Endothelial cell of umbilical vein (primary cell): Measurements from ENCODE around the gene UROC1. TPM values are rescaled to one million over a fixed set of nuclear protein-coding genes. Genes with fewer than 3 reads are reported as not detected.

Source experiments
- BruUV-seq: library from RNA; stranded (reverse); fragments of 400-500 nt; replicated peaks from 2 replicates; lab custom pipeline; 2021; lab: Mats Ljungman, UMichigan
- CTCF ChIA-PET: fragments of 300-600, 350-600 bp; sonication (Branson Sonifier 250); formaldehyde crosslinking; loops from one replicate; lab custom pipeline; 2021; ENCODE audit warnings: antibody characterized with exemption, inconsistent platforms; lab: Charles Lee
- POLR2A ChIA-PET: fragments of 300-600, 350-600 bp; sonication (Branson Sonifier 250); formaldehyde crosslinking; loops from one replicate; lab custom pipeline; 2021; ENCODE audit warnings: antibody characterized with exemption, inconsistent platforms; lab: Charles Lee
- DNase-seq: peaks from one replicate; pipeline ENCODE4 v3.0.0-alpha.2; 2011; ENCODE audit warnings: low read depth, low spot score
- FAIRE-seq: peaks from 2 replicates; lab custom pipeline; 2011; peaks lifted over from hg19 to GRCh38; lab: Jason Lieb, UNC
- H2AFZ ChIP-seq: 2 replicates; pipeline ENCODE4 v1.6.0; 2012; ENCODE audit warnings: low read depth, low read length, control low read depth, inconsistent platforms
- H3K27ac ChIP-seq: 2 replicates; pipeline ENCODE4 v1.5.1; 2011; ENCODE audit warnings: low read depth, mild to moderate bottlenecking, control low read depth, low read length, moderate library complexity; ENCODE audit not compliant: insufficient read depth
- H3K27me3 ChIP-seq, 2 experiments: 2 replicates each; pipeline versions ENCODE4 v1.6.0 to v1.6.1; 2011; ENCODE audit warnings: low read length in 2 of 2, mixed read lengths in 1 of 2; ENCODE audit not compliant: control insufficient read depth in 2 of 2, insufficient read depth in 2 of 2
- H3K36me3 ChIP-seq, 2 experiments: 2 replicates in 1 of 2; 3 replicates in 1 of 2; pipeline ENCODE4 v1.5.1; 2011; ENCODE audit warnings: low read length in 2 of 2, mild to moderate bottlenecking in 1 of 2, moderate library complexity in 1 of 2; ENCODE audit not compliant: control insufficient read depth in 2 of 2, insufficient read depth in 2 of 2; ENCODE audit errors: extremely low read depth in 1 of 2
- H3K4me1 ChIP-seq: 3 replicates; pipeline ENCODE4 v1.5.1; 2011; ENCODE audit warnings: mild to moderate bottlenecking, low read length; ENCODE audit not compliant: control insufficient read depth, insufficient read depth; ENCODE audit errors: extremely low read depth
- H3K4me2 ChIP-seq: 2 replicates; pipeline ENCODE4 v1.6.1; 2011; ENCODE audit warnings: low read length, control low read depth, mixed read lengths; ENCODE audit not compliant: insufficient read depth
- H3K4me3 ChIP-seq, 3 experiments: fragments of 200-600 bp in 1 of 3; sonication (generic), shearing (Covaris generic) in 1 of 3; replicated peaks in 1 of 3; 2 replicates each; pipeline ENCODE4 v1.5.1; 2011 to 2016; ENCODE audit warnings: control low read depth in 3 of 3, low read length in 3 of 3, mild to moderate bottlenecking in 2 of 3, inconsistent platforms in 1 of 3, low read depth in 1 of 3, moderate library complexity in 1 of 3; ENCODE audit not compliant: insufficient read depth in 1 of 3
- H3K79me2 ChIP-seq: 2 replicates; pipeline ENCODE4 v1.6.0; 2012; ENCODE audit warnings: low read length, inconsistent platforms; ENCODE audit not compliant: control insufficient read depth, insufficient read depth
- H3K9ac ChIP-seq: replicated peaks from 2 replicates; pipeline ENCODE3; 2011; ENCODE audit warnings: low read length, control low read depth; ENCODE audit not compliant: insufficient read depth; ENCODE audit errors: extremely low read depth
- H3K9me1 ChIP-seq: replicated peaks from 3 replicates; pipeline ENCODE4 v1.6.0; 2011; ENCODE audit warnings: mild to moderate bottlenecking, low read length; ENCODE audit not compliant: control insufficient read depth, insufficient read depth; ENCODE audit errors: extremely low read depth
- H3K9me3 ChIP-seq: replicated peaks from 2 replicates; pipeline ENCODE4 v1.5.1; 2012; ENCODE audit warnings: low read length, inconsistent platforms; ENCODE audit not compliant: control insufficient read depth, insufficient read depth
- H4K20me1 ChIP-seq: replicated peaks from 2 replicates; pipeline ENCODE3; 2011; ENCODE audit warnings: mild to moderate bottlenecking, low read length; ENCODE audit not compliant: control insufficient read depth, insufficient read depth; ENCODE audit errors: extremely low read depth
- CTCF ChIP-seq, 2 donors: IDR thresholded peaks; 1 replicate in 1 of 2; 2 replicates in 1 of 2; pipeline ENCODE4 v1.5.1; 2011; ENCODE audit warnings: low read length in 2 of 2, mild to moderate bottlenecking in 2 of 2, moderate library complexity in 2 of 2, control low read depth in 1 of 2, inconsistent platforms in 1 of 2, low read depth in 1 of 2; ENCODE audit not compliant: insufficient read depth in 1 of 2; ENCODE audit errors: extremely low read depth in 1 of 2
- EZH2 ChIP-seq: IDR thresholded peaks from 2 replicates; pipeline ENCODE4 v1.6.1; 2012; ENCODE audit warnings: borderline replicate concordance, low read depth, mild to moderate bottlenecking, moderate library complexity, low read length, inconsistent platforms; ENCODE audit not compliant: severe bottlenecking
- FOS ChIP-seq: IDR thresholded peaks from 2 replicates; pipeline ENCODE4 v1.6.1; 2011; ENCODE audit warnings: mild to moderate bottlenecking, low read length, moderate library complexity, borderline replicate concordance; ENCODE audit not compliant: insufficient read depth
- GATA2 ChIP-seq: IDR thresholded peaks from 2 replicates; pipeline ENCODE4 v1.7.0; 2011; ENCODE audit warnings: low read depth, mild to moderate bottlenecking, moderate library complexity, mixed read lengths, low read length; ENCODE audit not compliant: insufficient read length, insufficient read depth
- JUN ChIP-seq: IDR thresholded peaks from 2 replicates; pipeline ENCODE4 v1.6.1; 2011; ENCODE audit warnings: borderline replicate concordance, low read depth; ENCODE audit not compliant: insufficient read length, insufficient read depth
- MYC ChIP-seq: IDR thresholded peaks from one replicate; pipeline ENCODE4 v1.6.1; 2011; ENCODE audit warnings: mild to moderate bottlenecking, low read depth, low read length
- POLR2A ChIP-seq: IDR thresholded peaks from 2 replicates; pipeline ENCODE4 v1.6.1; 2012; ENCODE audit warnings: low read depth, mild to moderate bottlenecking, control low read depth, low read length
- POLR2AphosphoS5 ChIP-seq: IDR thresholded peaks from 2 replicates; pipeline ENCODE4 v1.6.1; 2012; ENCODE audit warnings: low read depth, mild to moderate bottlenecking, control low read depth, low read length, moderate library complexity; ENCODE audit not compliant: insufficient read depth
- dilution Hi-C: fragments of 300-500 bp; cut with MboI; formaldehyde crosslinking; loops from one replicate; pipeline ENCODE4 v1.15.0; 2019; ENCODE audit warnings: low sequenced_read_pairs; ENCODE audit not compliant: extremely low pct_ligation_motif_present
- intact Hi-C: fragments of 100-400 bp; cut with micrococcal nuclease; formaldehyde crosslinking; loops from one replicate; pipeline ENCODE4 v1.10.0; 2022
- polyA plus RNA-seq, 4 experiments: library from polyadenylated mRNA; depleted of rRNA in 3 of 4; stranded (reverse) in 3 of 4; unstranded in 1 of 4; fragments of >200 nt; gene quantifications; 2 replicates each; pipeline versions ENCODE4 v1.2.1 to v1.2.3, GENCODE V29; 2011 to 2012; ENCODE audit warnings: missing spikeins in 1 of 4
- total RNA-seq: library from RNA; stranded (reverse); gene quantifications from 2 replicates; pipeline ENCODE4 v1.2.3, GENCODE V29; 2021
- TF ChIP-seq, protein P1 (sequence below): IDR thresholded peaks from 2 replicates; pipeline ENCODE4 v1.6.1; 2011; ENCODE audit not compliant: insufficient read depth, insufficient read length

The UROC1 gene
- total and polyA plus RNA-seq, 2 donors (not counting 3 experiments of a cell fraction or from before 2014, with no cell fraction given) = not detected

DNA sequence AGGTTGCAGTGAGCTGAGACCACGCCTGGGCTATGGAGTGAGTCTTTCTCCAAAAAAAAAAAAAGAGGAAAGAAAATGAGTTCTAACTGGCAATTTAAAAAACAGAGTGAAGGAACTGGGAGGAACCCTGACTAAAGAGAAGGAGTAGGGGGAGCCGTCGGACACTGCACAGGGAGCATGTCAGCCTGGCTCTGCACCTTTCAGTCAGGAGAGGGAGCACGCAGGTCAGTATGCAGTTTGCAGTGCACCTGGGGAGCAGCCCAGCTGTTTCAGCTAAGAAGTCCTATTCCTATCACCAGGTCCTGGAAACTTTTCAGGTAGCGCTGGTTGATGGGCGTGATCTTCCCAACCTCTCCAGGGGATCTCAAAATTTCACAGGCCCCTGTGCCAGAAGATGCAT, 27.0 kb downstream of the UROC1 start:
- ChIA-PET CTCF (no interaction called here), POLR2A (no interaction called here)
- no peaks in the 10 kb centered on the region for H4K20me1 ChIP-seq
- no TSS peak for BruUV-seq
- H3K27me3 ChIP-seq = peaks cover 0 to 1% of the 10 kb centered on the region in 2 experiments
- H3K9ac ChIP-seq = no peak overlapping the region
- DNase-seq = no peak
- no peaks in the 10 kb centered on the region for H3K79me2 ChIP-seq
- no peaks in the 10 kb centered on the region for H3K36me3 ChIP-seq
- no peak overlapping the region for H3K4me3 ChIP-seq
- dilution Hi-C loops (no loop called here), intact Hi-C loops (no loop called here)
- H3K9me3 ChIP-seq = no peaks in the 10 kb centered on the region
- TF ChIP-seq POLR2AphosphoS5 (no peak), GATA2 (no peak), CTCF (IDR thresholded peaks at IDR 0.05; ENCODE audit: extremely low read depth in 1 of 2, insufficient read depth in 1 of 2, low read depth in 1 of 2, low read length in 2 of 2) (no peak), MYC (no peak), JUN (no peak), POLR2A (no peak), EZH2 (no peak), FOS (no peak)
- TF ChIP-seq, protein P1, sequence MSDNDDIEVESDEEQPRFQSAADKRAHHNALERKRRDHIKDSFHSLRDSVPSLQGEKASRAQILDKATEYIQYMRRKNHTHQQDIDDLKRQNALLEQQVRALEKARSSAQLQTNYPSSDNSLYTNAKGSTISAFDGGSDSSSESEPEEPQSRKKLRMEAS = no peak
- no peak for FAIRE-seq
- no peak overlapping the region for H3K4me2 ChIP-seq
- H2AFZ ChIP-seq = no peak overlapping the region
- H3K9me1 ChIP-seq = no peaks in the 10 kb centered on the region
- H3K4me1 ChIP-seq = peaks cover 15% of the 10 kb centered on the region
- H3K27ac ChIP-seq = no peak overlapping the region
